Neural progenitor cell (in vitro differentiated cells): ENCODE results near the gene PLEKHA7.

Experiments
- CTCF ChIP-seq: fragments of 200-600 bp; sonication (generic); IDR thresholded peaks from 2 replicates; pipeline ENCODE4 v1.5.1; 2017; ENCODE audit warnings: antibody characterized with exemption, mild to moderate bottlenecking
- EZH2 ChIP-seq: fragments of 200-600 bp; sonication (generic); IDR thresholded peaks from 2 replicates; pipeline ENCODE4 v1.6.1; 2017; ENCODE audit warnings: antibody characterized with exemption, mild to moderate bottlenecking, moderate library complexity
- EZH2phosphoT487 ChIP-seq: fragments of 200-600 bp; sonication (generic); IDR thresholded peaks from 2 replicates; pipeline ENCODE4 v1.6.1; 2017; ENCODE audit warnings: antibody characterized with exemption

GRCh38 chr11:16881766-16882165, 132.4 kb downstream of the PLEKHA7 start:
- TF ChIP-seq CTCF (no peak), EZH2 (no peak), EZH2phosphoT487 (no peak)
